Thyroid gland (tissue), 4 donors: ENCODE results near the gene MTG2.

Experiments
- CTCF ChIP-seq, 6 experiments: fragments of 200-600 bp in 3 of 6; fragments of 450-650 bp in 3 of 6; sonication (generic) in 3 of 6; IDR thresholded peaks; one replicate each; pipeline ENCODE4 v1.5.1; 2016 to 2019; ENCODE audit warnings: antibody characterized with exemption in 6 of 6, mild to moderate bottlenecking in 2 of 6, inconsistent platforms in 1 of 6, moderate library complexity in 1 of 6
- POLR2A ChIP-seq, 2 donors: fragments of 450-650 bp; IDR thresholded peaks; one replicate each; pipeline ENCODE4 v1.6.1; 2017; ENCODE audit warnings: antibody characterized with exemption in 2 of 2, mild to moderate bottlenecking in 2 of 2, moderate library complexity in 1 of 2

- TF ChIP-seq CTCF (IDR thresholded peaks at IDR 0.05) (no peak), POLR2A (IDR thresholded peaks at IDR 0.05) (no peak)
Observed at GRCh38 chr20:62195736-62196135, 12.9 kb downstream of the MTG2 start.
